Astrocyte of the spinal cord (primary cell): ENCODE data around the gene UTS2.

ENCODE experiments used
- DNase-seq: peaks from one replicate; pipeline ENCODE4 v3.0.0; 2011; ENCODE audit warnings: low read depth, low spot score
- H3K4me3 ChIP-seq: 2 replicates; pipeline ENCODE4 v1.5.1; 2011; ENCODE audit warnings: low read depth, mild to moderate bottlenecking, low read length, moderate library complexity
- CTCF ChIP-seq: IDR thresholded peaks from 2 replicates; pipeline ENCODE4 v1.5.1; 2012; ENCODE audit warnings: low read depth, mild to moderate bottlenecking, low read length, inconsistent platforms
- in situ Hi-C: cut with HindIII; loops from 2 replicates; pipeline ENCODE4 v1.10.0; 2017; ENCODE audit warnings: low sequenced_read_pairs

Gene UTS2

GRCh38 chr1:7809742-7810141 is 43.1 kb downstream of the UTS2 start:
- in situ Hi-C loops: no loop called here
- no peak overlapping the region for H3K4me3 ChIP-seq
- no peak for DNase-seq
- no peak for TF ChIP-seq CTCF

- TF ChIP-seq CTCF: peak; percentile 58
- H3K4me3 ChIP-seq: no peak overlapping the region
- DNase-seq: peak; percentile 53
- in situ Hi-C loops: no loop called here
Measured at GRCh38 chr1:7808253-7808844, 44.5 kb downstream of the UTS2 start.

DNA sequence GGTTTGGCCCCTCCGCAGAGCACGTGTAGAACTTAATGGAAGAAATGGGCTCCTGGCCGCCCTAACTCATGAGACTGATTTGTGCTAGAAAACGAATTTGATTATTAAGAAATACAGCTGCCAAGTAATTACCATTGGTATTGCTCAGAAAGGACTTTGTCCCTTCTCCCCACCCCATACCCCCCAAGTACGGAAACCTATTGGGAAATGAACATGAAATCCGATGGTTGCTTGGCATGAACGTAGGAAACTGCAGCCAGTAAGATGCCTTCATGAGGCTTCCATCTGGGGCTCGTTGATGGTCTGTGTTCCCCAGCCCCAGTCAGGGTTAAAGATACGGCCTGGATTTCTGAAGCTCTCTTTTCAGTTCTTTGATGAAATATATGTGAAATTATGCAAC is 47.4 kb downstream of the UTS2 start:
- in situ Hi-C loops: no loop called here
- H3K4me3 ChIP-seq: no peak overlapping the region
- TF ChIP-seq CTCF: no peak
- no peak for DNase-seq
